MM.1S (cell line): ENCODE results near the gene BICDL1.

Experiments
- DNase-seq: peaks from one replicate; pipeline ENCODE4 v3.0.0-alpha.2; 2015
- H2AFZ ChIP-seq: fragments of 300-600 bp; sonication (generic); 2 replicates; pipeline ENCODE4 v1.6.0; 2016; ENCODE audit warnings: antibody characterized with exemption, low read length
- H3F3A ChIP-seq: fragments of 300-600 bp; sonication (generic); 2 replicates; pipeline ENCODE4 v1.6.1; 2016; ENCODE audit warnings: mild to moderate bottlenecking, antibody characterized with exemption, low read length, moderate library complexity, mixed read lengths; ENCODE audit not compliant: insufficient read depth
- H3K27ac ChIP-seq: fragments of 300-600 bp; sonication (generic); 2 replicates; pipeline ENCODE4 v1.5.1; 2016; ENCODE audit warnings: mild to moderate bottlenecking, low read length
- H3K27me3 ChIP-seq: fragments of 300-600 bp; sonication (generic); replicated peaks from 2 replicates; pipeline ENCODE4 v1.6.0; 2016; ENCODE audit warnings: low read length; ENCODE audit not compliant: insufficient read depth
- H3K36me3 ChIP-seq: fragments of 300-600 bp; sonication (generic); replicated peaks from 2 replicates; pipeline ENCODE4 v1.6.1; 2016; ENCODE audit warnings: mild to moderate bottlenecking, low read length, mixed read lengths; ENCODE audit not compliant: insufficient read depth
- H3K4me1 ChIP-seq: fragments of 300-600 bp; sonication (generic); 2 replicates; pipeline ENCODE4 v1.6.1; 2016; ENCODE audit warnings: low read length, mixed read lengths
- H3K4me2 ChIP-seq: fragments of 300-600 bp; sonication (generic); 2 replicates; pipeline ENCODE4 v1.6.0; 2016; ENCODE audit warnings: low read depth, low read length
- H3K4me3 ChIP-seq: fragments of 300-600 bp; sonication (generic); 2 replicates; pipeline ENCODE4 v1.5.1; 2016; ENCODE audit warnings: low read length, mixed read lengths
- H3K79me2 ChIP-seq: fragments of 300-600 bp; sonication (generic); 2 replicates; pipeline ENCODE4 v1.6.1; 2016; ENCODE audit warnings: mixed run types, low read length, mixed read lengths
- H3K9ac ChIP-seq: fragments of 300-600 bp; sonication (generic); 2 replicates; pipeline ENCODE4 v1.6.1; 2016; ENCODE audit warnings: low read length, mixed read lengths
- H3K9me2 ChIP-seq: fragments of 300-600 bp; sonication (generic); replicated peaks from 2 replicates; pipeline ENCODE4 v1.6.1; 2016; ENCODE audit warnings: mild to moderate bottlenecking, low read length, mixed read lengths; ENCODE audit not compliant: insufficient read depth
- H3K9me3 ChIP-seq: fragments of 300-600 bp; sonication (generic); replicated peaks from 2 replicates; pipeline ENCODE4 v1.6.1; 2016; ENCODE audit warnings: mild to moderate bottlenecking, low read length, mixed read lengths; ENCODE audit not compliant: insufficient read depth
- H4K20me1 ChIP-seq: fragments of 300-600 bp; sonication (generic); 2 replicates; pipeline ENCODE4 v1.6.1; 2016; ENCODE audit warnings: mild to moderate bottlenecking, low read length, moderate library complexity, mixed read lengths; ENCODE audit not compliant: insufficient read depth
- EZH2 ChIP-seq: fragments of 300-600 bp; sonication (generic); optimal IDR thresholded peaks from 2 replicates; pipeline ENCODE3; 2017; ENCODE audit warnings: low read depth, mild to moderate bottlenecking, antibody characterized with exemption, low read length, mixed read lengths
- EZH2phosphoT487 ChIP-seq: fragments of 300-600 bp; sonication (generic); IDR thresholded peaks from 2 replicates; pipeline ENCODE4 v1.6.1; 2018; ENCODE audit warnings: antibody characterized with exemption, low read length
- TF ChIP-seq, protein P1 (sequence below): fragments of 300-600 bp; sonication (generic); IDR thresholded peaks from 2 replicates; pipeline ENCODE4 v1.5.1; 2016; ENCODE audit warnings: antibody characterized with exemption, low read length, mixed read lengths

BICDL1 gene

DNA sequence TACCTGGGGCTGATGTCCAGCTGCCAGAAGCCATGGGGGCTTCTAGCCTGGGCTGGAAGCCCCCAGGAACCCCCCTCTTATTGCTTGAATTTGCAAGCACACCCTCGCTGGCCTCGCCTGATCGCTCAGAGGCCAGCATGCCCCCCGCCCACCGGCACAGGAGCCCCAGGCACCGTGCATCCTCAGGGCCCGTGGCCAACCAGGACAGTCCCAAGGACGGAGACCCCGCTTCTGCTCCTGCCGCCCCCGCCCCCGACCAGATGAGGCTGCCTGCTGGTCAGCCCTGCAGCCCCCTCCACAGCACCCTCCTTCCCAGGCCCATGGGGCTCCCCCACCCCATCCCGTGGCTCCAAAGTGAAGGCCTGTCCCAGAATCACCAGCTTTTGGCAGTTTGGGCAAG is 106.3 kb downstream of the BICDL1 start:
- TF ChIP-seq EZH2phosphoT487 (no peak), EZH2 (no peak)
- TF ChIP-seq, protein P1, sequence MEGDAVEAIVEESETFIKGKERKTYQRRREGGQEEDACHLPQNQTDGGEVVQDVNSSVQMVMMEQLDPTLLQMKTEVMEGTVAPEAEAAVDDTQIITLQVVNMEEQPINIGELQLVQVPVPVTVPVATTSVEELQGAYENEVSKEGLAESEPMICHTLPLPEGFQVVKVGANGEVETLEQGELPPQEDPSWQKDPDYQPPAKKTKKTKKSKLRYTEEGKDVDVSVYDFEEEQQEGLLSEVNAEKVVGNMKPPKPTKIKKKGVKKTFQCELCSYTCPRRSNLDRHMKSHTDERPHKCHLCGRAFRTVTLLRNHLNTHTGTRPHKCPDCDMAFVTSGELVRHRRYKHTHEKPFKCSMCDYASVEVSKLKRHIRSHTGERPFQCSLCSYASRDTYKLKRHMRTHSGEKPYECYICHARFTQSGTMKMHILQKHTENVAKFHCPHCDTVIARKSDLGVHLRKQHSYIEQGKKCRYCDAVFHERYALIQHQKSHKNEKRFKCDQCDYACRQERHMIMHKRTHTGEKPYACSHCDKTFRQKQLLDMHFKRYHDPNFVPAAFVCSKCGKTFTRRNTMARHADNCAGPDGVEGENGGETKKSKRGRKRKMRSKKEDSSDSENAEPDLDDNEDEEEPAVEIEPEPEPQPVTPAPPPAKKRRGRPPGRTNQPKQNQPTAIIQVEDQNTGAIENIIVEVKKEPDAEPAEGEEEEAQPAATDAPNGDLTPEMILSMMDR = no peak
- Histone ChIP-seq H3K27ac (no peak overlapping the region), H3K9ac (no peak overlapping the region), H2AFZ (no peak overlapping the region), H3K4me1 (no peaks in the 10 kb centered on the region), H3K9me2 (no peaks in the 10 kb centered on the region), H3K36me3 (no peaks in the 10 kb centered on the region; the same call in 1 of the 2 replicates), H3K79me2 (peaks cover 20% of the 10 kb centered on the region), H4K20me1 (no peaks in the 10 kb centered on the region), H3K4me3 (no peak overlapping the region), H3K9me3 (no peaks in the 10 kb centered on the region), H3K27me3 (no peaks in the 10 kb centered on the region), H3F3A (no peaks in the 10 kb centered on the region), H3K4me2 (no peak overlapping the region)
- no peak for DNase-seq

- Histone ChIP-seq H2AFZ (no peak overlapping the region), H3K27ac (no peak overlapping the region)
Observed at GRCh38 chr12:120095736-120096135, 106.7 kb downstream of the BICDL1 start.

GRCh38 chr12:120096671-120097202 is 107.7 kb downstream of the BICDL1 start:
- Histone ChIP-seq H3K36me3 (no peaks in the 10 kb centered on the region; the same call in 1 of the 2 replicates), H3K27ac (no peak overlapping the region), H3K79me2 (peaks cover 31% of the 10 kb centered on the region), H3K9ac (no peak overlapping the region), H3K4me2 (no peak overlapping the region), H3K9me3 (no peaks in the 10 kb centered on the region), H2AFZ (no peak overlapping the region), H4K20me1 (no peaks in the 10 kb centered on the region), H3F3A (peaks cover 3% of the 10 kb centered on the region; the same call in 1 of the 2 replicates), H3K4me1 (peaks cover 10% of the 10 kb centered on the region), H3K9me2 (no peaks in the 10 kb centered on the region), H3K4me3 (no peak overlapping the region), H3K27me3 (no peaks in the 10 kb centered on the region)
- no peak for DNase-seq
- TF ChIP-seq EZH2 = no peak
- TF ChIP-seq, protein P1 = no peak
- no peak for TF ChIP-seq EZH2phosphoT487

More at GRCh38 chr12:120095736-120096135, 106.7 kb downstream of the BICDL1 start:
- Histone ChIP-seq H3K4me3 (no peak overlapping the region), H3K9me2 (no peaks in the 10 kb centered on the region), H3K9ac (no peak overlapping the region), H3K27me3 (no peaks in the 10 kb centered on the region), H3K36me3 (no peaks in the 10 kb centered on the region; the same call in 1 of the 2 replicates), H3F3A (no peaks in the 10 kb centered on the region), H3K4me1 (peaks cover 2% of the 10 kb centered on the region; the same call in 1 of the 2 replicates), H4K20me1 (no peaks in the 10 kb centered on the region), H3K9me3 (no peaks in the 10 kb centered on the region), H3K4me2 (no peak overlapping the region), H3K79me2 (peaks cover 24% of the 10 kb centered on the region)
- no peak for DNase-seq
- TF ChIP-seq EZH2 (no peak), EZH2phosphoT487 (no peak)
- TF ChIP-seq, protein P1 = no peak
